ENCODE measurements around the gene IQUB. TPM values are rescaled to one million over a fixed set of nuclear protein-coding genes. Genes with fewer than 3 reads are reported as not detected.
A peak's percentile ranks its signal among the peaks of the same experiment; 100 is the strongest.
"Not testable (repeated sequence)": the region's sequence is repeated elsewhere in the genome, so short reads cannot be mapped to it uniquely, and the experiment has no call there.

Gene IQUB
- total RNA-seq, 1 experiment from 2014 or later, result 0.98 TPM

GRCh38 chr7:123528265-123528664 is 6.1 kb downstream of the IQUB start:
- no peaks in the 10 kb centered on the region for H3K9me3 ChIP-seq (ENCODE audit: insufficient read depth, low read depth)
- no peaks in the 10 kb centered on the region for H3K4me1 ChIP-seq (replicated peaks; ENCODE audit: insufficient read depth)
- H3K36me3 ChIP-seq (ENCODE audit: low read depth), result no peaks in the 10 kb centered on the region
- peak overlapping the region; percentile 35; the same call in 1 of the 2 replicates for H3K4me2 ChIP-seq
- no peak for DNase-seq
- no peak overlapping the region for H3K27ac ChIP-seq
- H4K20me1 ChIP-seq (ENCODE audit: insufficient read depth), result no peaks in the 10 kb centered on the region
- no peaks in the 10 kb centered on the region for H3K27me3 ChIP-seq (ENCODE audit: insufficient read depth, low read depth)
- no peaks in the 10 kb centered on the region for H3F3A ChIP-seq (ENCODE audit: insufficient read depth, low read depth)
- BruUV-seq (replicated peaks), result no TSS peak
- H2AFZ ChIP-seq, result peak overlapping the region; percentile 76; the same call in 1 of the 2 replicates
- POLR2A ChIA-PET (ENCODE audit: unreplicated experiment), result no interaction called here
- intact Hi-C loops (cut with micrococcal nuclease; ENCODE audit: unreplicated experiment), result no loop called here
- peak overlapping the region; percentile 48; the same call in 1 of the 2 replicates for H3K4me3 ChIP-seq
- CTCF ChIA-PET, result interaction anchor here (0.9 kb wide), 1 partner anchor 34 kb away, joined by 4 read pairs; no protein-coding TSS in a partner anchor
- H3K79me2 ChIP-seq (ENCODE audit: low read depth), result no peaks in the 10 kb centered on the region
- no peak for TF ChIP-seq EZH2 (IDR thresholded peaks at IDR 0.05; ENCODE audit: low read depth)
- no peak for TF ChIP-seq CTCF (conservative IDR thresholded peaks at IDR 0.05)
- H3K9me2 ChIP-seq (ENCODE audit: insufficient read depth), result no peaks in the 10 kb centered on the region

GRCh38 chr7:123527712-123528225 is 6.6 kb downstream of the IQUB start:
- peak overlapping the region; percentile 48; the same call in 1 of the 2 replicates for H3K4me3 ChIP-seq
- BruUV-seq (replicated peaks); H3K4me1 ChIP-seq (replicated peaks; ENCODE audit: insufficient read depth); H3F3A ChIP-seq (ENCODE audit: insufficient read depth, low read depth); intact Hi-C loops (cut with micrococcal nuclease; ENCODE audit: unreplicated experiment); H3K79me2 ChIP-seq (ENCODE audit: low read depth); H4K20me1 ChIP-seq (ENCODE audit: insufficient read depth); H3K36me3 ChIP-seq (ENCODE audit: low read depth); H3K9me2 ChIP-seq (ENCODE audit: insufficient read depth); H3K27me3 ChIP-seq (ENCODE audit: insufficient read depth, low read depth); H3K27ac ChIP-seq; H3K9me3 ChIP-seq (ENCODE audit: insufficient read depth, low read depth); POLR2A ChIA-PET (ENCODE audit: unreplicated experiment): not testable (repeated sequence)
- peak overlapping the region; percentile 76 for H2AFZ ChIP-seq
- peak in 1 of 2 experiments; percentile 8 for DNase-seq
- peak overlapping the region; percentile 35; the same call in 1 of the 2 replicates for H3K4me2 ChIP-seq
- CTCF ChIA-PET, result interaction anchor here (0.9 kb wide), 1 partner anchor 33 kb away, joined by 4 read pairs; no protein-coding TSS in a partner anchor

- DNase-seq; H3K4me3 ChIP-seq; BruUV-seq (replicated peaks); H3K9me2 ChIP-seq (ENCODE audit: insufficient read depth); H3K9me3 ChIP-seq (ENCODE audit: insufficient read depth, low read depth); H3K36me3 ChIP-seq (ENCODE audit: low read depth); H3K27ac ChIP-seq; H3F3A ChIP-seq (ENCODE audit: insufficient read depth, low read depth); H2AFZ ChIP-seq; H3K4me2 ChIP-seq; H4K20me1 ChIP-seq (ENCODE audit: insufficient read depth); intact Hi-C loops (cut with micrococcal nuclease; ENCODE audit: unreplicated experiment); POLR2A ChIA-PET (ENCODE audit: unreplicated experiment); H3K27me3 ChIP-seq (ENCODE audit: insufficient read depth, low read depth); H3K79me2 ChIP-seq (ENCODE audit: low read depth); CTCF ChIA-PET: not testable (repeated sequence)
- H3K4me1 ChIP-seq (replicated peaks; ENCODE audit: insufficient read depth), result peaks cover 10% of the 10 kb centered on the region; the same call in 1 of the 2 replicates
Observed at GRCh38 chr7:123526533-123526932, 7.9 kb downstream of the IQUB start.

GRCh38 chr7:123522066-123522465 is 12.3 kb downstream of the IQUB start:
- Histone ChIP-seq H3K9me3 (ENCODE audit: insufficient read depth, low read depth) (no peaks in the 10 kb centered on the region; the same call in 1 of the 2 replicates), H3K79me2 (ENCODE audit: low read depth) (no peaks in the 10 kb centered on the region), H3F3A (ENCODE audit: insufficient read depth, low read depth) (no peaks in the 10 kb centered on the region), H3K4me1 (replicated peaks; ENCODE audit: insufficient read depth) (peaks cover 10% of the 10 kb centered on the region; the same call in 1 of the 2 replicates), H3K27me3 (ENCODE audit: insufficient read depth, low read depth) (no peaks in the 10 kb centered on the region), H3K27ac (peak overlapping the region; percentile 44), H4K20me1 (ENCODE audit: insufficient read depth) (no peaks in the 10 kb centered on the region), H3K4me2 (peak overlapping the region; percentile 23), H3K9me2 (ENCODE audit: insufficient read depth) (no peaks in the 10 kb centered on the region), H3K4me3 (no peak overlapping the region), H2AFZ (0 out of 2 replicates have a peak overlapping the region, but pooled peaks have one; percentile 3), H3K36me3 (ENCODE audit: low read depth) (no peaks in the 10 kb centered on the region)
- TF ChIP-seq EZH2 (IDR thresholded peaks at IDR 0.05; ENCODE audit: low read depth) (no peak), CTCF (conservative IDR thresholded peaks at IDR 0.05) (no peak)
- intact Hi-C loops (cut with micrococcal nuclease; ENCODE audit: unreplicated experiment), result no loop called here
- peak in 1 of 2 experiments; percentile 86 for DNase-seq
- CTCF ChIA-PET, result no interaction called here
- POLR2A ChIA-PET (ENCODE audit: unreplicated experiment), result no interaction called here
- no TSS peak for BruUV-seq (replicated peaks)
